G401 (cell line): ENCODE measurements around the gene ABTB2. TPM values are rescaled to one million over a fixed set of nuclear protein-coding genes. Genes with fewer than 3 reads are reported as not detected.
"Not testable (repeated sequence)": the region's sequence is repeated elsewhere in the genome, so short reads cannot be mapped to it uniquely, and the experiment has no call there.

Source experiments
- DNase-seq: peaks from one replicate; pipeline ENCODE4 v3.0.0-alpha.2; 2015; ENCODE audit warnings: low spot score
- in situ Hi-C: cut with HindIII; loops from 2 replicates; pipeline ENCODE4 v1.10.0; 2016; ENCODE audit warnings: low sequenced_read_pairs, mixed read lengths
- total RNA-seq: library from RNA; depleted of rRNA; stranded (reverse); fragments of >200 nt; shearing (Covaris generic); gene quantifications from 2 replicates; pipeline ENCODE4 v1.2.3, GENCODE V29; 2014

Gene ABTB2
- total RNA-seq, 1 experiment from 2014 or later = 2.9 TPM

- DNase-seq = no peak
- in situ Hi-C loops = no loop called here
Measured at GRCh38 chr11:34255101-34255500, 102.7 kb downstream of the ABTB2 start.

GRCh38 chr11:34254011-34254410 lies 103.8 kb downstream of the ABTB2 start:
- in situ Hi-C loops = no loop called here
- no peak for DNase-seq

GRCh38 chr11:34252651-34253050 lies 105.2 kb downstream of the ABTB2 start:
- no peak for DNase-seq
- in situ Hi-C loops = no loop called here

- in situ Hi-C loops = no loop called here
- no peak for DNase-seq
Measured at GRCh38 chr11:34252015-34252414, 105.8 kb downstream of the ABTB2 start.

GRCh38 chr11:34251589-34251980 lies 106.2 kb downstream of the ABTB2 start:
- in situ Hi-C loops = no loop called here

GRCh38 chr11:34250732-34251588 lies 106.8 kb downstream of the ABTB2 start:
- DNase-seq = peak; percentile 7
- in situ Hi-C loops = no loop called here

More at GRCh38 chr11:34251589-34251980, 106.2 kb downstream of the ABTB2 start:
- DNase-seq = no peak

- no peak for DNase-seq
- in situ Hi-C loops = no loop called here
Measured at GRCh38 chr11:34250211-34250610, 107.6 kb downstream of the ABTB2 start.

GRCh38 chr11:34249439-34249838 lies 108.4 kb downstream of the ABTB2 start:
- in situ Hi-C loops = no loop called here
- no peak for DNase-seq

- in situ Hi-C loops, DNase-seq: not testable (repeated sequence)
Measured at GRCh38 chr11:34246511-34246910, 111.3 kb downstream of the ABTB2 start.

- no peak for DNase-seq
- in situ Hi-C loops = no loop called here
Measured at GRCh38 chr11:34245041-34245440, 112.8 kb downstream of the ABTB2 start.

- DNase-seq = no peak
- in situ Hi-C loops = no loop called here
Measured at GRCh38 chr11:34243600-34244464, 114.0 kb downstream of the ABTB2 start.

- in situ Hi-C loops = no loop called here
- no peak for DNase-seq
Measured at GRCh38 chr11:34242037-34242625, 115.7 kb downstream of the ABTB2 start.

- in situ Hi-C loops = no loop called here
Measured at GRCh38 chr11:34240150-34240494, 117.7 kb downstream of the ABTB2 start.

GRCh38 chr11:34239465-34240149 lies 118.2 kb downstream of the ABTB2 start:
- DNase-seq = no peak
- in situ Hi-C loops = no loop called here

More at GRCh38 chr11:34240150-34240494, 117.7 kb downstream of the ABTB2 start:
- DNase-seq = no peak

GRCh38 chr11:34238966-34239365 lies 118.8 kb downstream of the ABTB2 start:
- no peak for DNase-seq
- in situ Hi-C loops = no loop called here

GRCh38 chr11:34238533-34238932 lies 119.3 kb downstream of the ABTB2 start:
- no peak for DNase-seq
- in situ Hi-C loops = no loop called here

- no peak for DNase-seq
- in situ Hi-C loops = no loop called here
Measured at GRCh38 chr11:34236572-34236971, 121.2 kb downstream of the ABTB2 start.

GRCh38 chr11:34235591-34236071 lies 122.2 kb downstream of the ABTB2 start:
- in situ Hi-C loops = no loop called here
- no peak for DNase-seq

- no peak for DNase-seq
- in situ Hi-C loops = no loop called here
Measured at GRCh38 chr11:34235189-34235588, 122.6 kb downstream of the ABTB2 start.
